Measurements from ENCODE around the gene NAIF1.
"Not testable (repeated sequence)": the region's sequence is repeated elsewhere in the genome, so short reads cannot be mapped to it uniquely, and the experiment has no call there.

Gene NAIF1

GRCh38 chr9:128025736-128026135 lies 41.4 kb downstream of the NAIF1 start:
- no peak for DNase-seq

- DNase-seq: no peak
These were observed 42.3 kb downstream of the NAIF1 start for GRCh38 chr9:128024761-128025308.

GRCh38 chr9:128023671-128024070 lies 43.4 kb downstream of the NAIF1 start:
- not testable (repeated sequence) for DNase-seq

GRCh38 chr9:128022886-128023285 lies 44.2 kb downstream of the NAIF1 start:
- DNase-seq: no peak

GRCh38 chr9:128021098-128021497 lies 46.0 kb downstream of the NAIF1 start:
- DNase-seq: no peak

- no peak for DNase-seq
These were observed 46.4 kb downstream of the NAIF1 start for GRCh38 chr9:128020692-128021091.

GRCh38 chr9:128015696-128016095 lies 51.4 kb downstream of the NAIF1 start:
- DNase-seq: no peak
